H1 (cell line): Measurements from ENCODE around the gene OR5W2. TPM values are rescaled to one million over a fixed set of nuclear protein-coding genes. Genes with fewer than 3 reads are reported as not detected.

Experiments used
- CTCF ChIA-PET: fragments of 300-600 bp; sonication (Branson Sonifier 250); formaldehyde crosslinking; loops from one replicate; lab custom pipeline; 2021; ENCODE audit not compliant: partially characterized antibody; lab: Charles Lee
- POLR2A ChIA-PET: fragments of 300-600 bp; sonication (Branson Sonifier 250); formaldehyde crosslinking; loops from one replicate; lab custom pipeline; 2021; ENCODE audit warnings: inconsistent platforms; ENCODE audit not compliant: partially characterized antibody; lab: Charles Lee
- DNase-seq, 2 experiments: peaks; one replicate each; pipeline versions ENCODE4 v3.0.0 to v3.0.0-alpha.2; 2010 to 2022; ENCODE audit warnings: low spot score in 2 of 2, low read depth in 1 of 2, mixed read lengths in 1 of 2
- FAIRE-seq: peaks from 2 replicates; lab custom pipeline; 2011; peaks lifted over from hg19 to GRCh38; lab: Jason Lieb, UNC
- H2AFZ ChIP-seq: 2 replicates; pipeline ENCODE4 v1.8.1; 2012; ENCODE audit warnings: low read length, inconsistent platforms
- H2AK5ac ChIP-seq: 2 replicates; pipeline ENCODE4 v1.6.1; 2013; ENCODE audit warnings: low read depth, low read length
- H2BK120ac ChIP-seq: replicated peaks from 2 replicates; pipeline ENCODE3; 2013; ENCODE audit warnings: low read depth, low read length, inconsistent platforms
- H2BK12ac ChIP-seq: 2 replicates; pipeline ENCODE4 v1.6.1; 2013; ENCODE audit warnings: low read depth, low read length
- H2BK15ac ChIP-seq: 2 replicates; pipeline ENCODE4 v1.6.1; 2013; ENCODE audit warnings: low read length
- H2BK20ac ChIP-seq: 2 replicates; pipeline ENCODE4 v1.6.1; 2013; ENCODE audit warnings: low read length
- H2BK5ac ChIP-seq: 2 replicates; pipeline ENCODE4 v1.6.1; 2013; ENCODE audit warnings: low read depth, low read length
- H3K14ac ChIP-seq: 2 replicates; pipeline ENCODE4 v1.6.1; 2013; ENCODE audit warnings: inconsistent platforms; ENCODE audit not compliant: insufficient read length
- H3K18ac ChIP-seq: 2 replicates; pipeline ENCODE4 v1.6.1; 2013; ENCODE audit warnings: low read length; ENCODE audit errors: extremely low read depth
- H3K23ac ChIP-seq: 2 replicates; pipeline ENCODE4 v1.6.1; 2013; ENCODE audit warnings: inconsistent platforms; ENCODE audit not compliant: insufficient read length
- H3K23me2 ChIP-seq: 2 replicates; pipeline ENCODE4 v1.6.1; 2013; ENCODE audit warnings: low read depth, low read length
- H3K27ac ChIP-seq: 2 replicates; pipeline ENCODE4 v1.6.1; 2011; ENCODE audit warnings: low read depth, low read length, inconsistent platforms
- H3K27me3 ChIP-seq, 4 experiments: replicated peaks in 1 of 4; 1 replicate in 1 of 4; 2 replicates in 3 of 4; pipeline versions ENCODE4 v1.6.1 to v1.8.1; 2011 to 2013; ENCODE audit warnings: low read length in 3 of 4, mild to moderate bottlenecking in 3 of 4, inconsistent platforms in 2 of 4, mixed read lengths in 2 of 4, moderate library complexity in 1 of 4; ENCODE audit not compliant: control insufficient read depth in 3 of 4, insufficient read depth in 3 of 4; ENCODE audit errors: extremely low read depth in 1 of 4
- H3K36me3 ChIP-seq, 4 experiments: 2 replicates each; pipeline versions ENCODE4 v1.6.1 to v1.8.1; 2011 to 2013; ENCODE audit warnings: mild to moderate bottlenecking in 4 of 4, low read length in 3 of 4, moderate library complexity in 2 of 4, control low read depth in 1 of 4, inconsistent platforms in 1 of 4; ENCODE audit not compliant: insufficient read depth in 4 of 4, control insufficient read depth in 2 of 4
- H3K4ac ChIP-seq: replicated peaks from 2 replicates; pipeline ENCODE3; 2013; ENCODE audit warnings: low read length, low read depth, mixed read lengths, inconsistent platforms; ENCODE audit not compliant: insufficient read length
- H3K4me1 ChIP-seq, 4 experiments: replicated peaks in 1 of 4; 1 replicate in 1 of 4; 2 replicates in 3 of 4; pipeline versions ENCODE4 v1.6.1 to v1.8.1; 2011 to 2013; ENCODE audit warnings: low read length in 3 of 4, inconsistent platforms in 2 of 4, mixed read lengths in 1 of 4; ENCODE audit not compliant: insufficient read depth in 4 of 4, control insufficient read depth in 3 of 4
- H3K4me2 ChIP-seq, 2 experiments: 2 replicates each; pipeline versions ENCODE4 v1.6.1 to v1.8.1; 2011 to 2013; ENCODE audit warnings: low read depth in 2 of 2, low read length in 2 of 2, control low read depth in 1 of 2, inconsistent platforms in 1 of 2, mild to moderate bottlenecking in 1 of 2; ENCODE audit not compliant: insufficient read depth in 1 of 2
- H3K4me3 ChIP-seq, 4 experiments: fragments of 200-600, 300-600 bp in 1 of 4; sonication (generic), shearing (Covaris generic), sonication (Bioruptor Twin) in 1 of 4; 2 replicates each; pipeline versions ENCODE4 v1.5.1 to v1.8.1; 2011 to 2016; ENCODE audit warnings: low read length in 4 of 4, low read depth in 3 of 4, control low read depth in 2 of 4, inconsistent platforms in 2 of 4, mild to moderate bottlenecking in 2 of 4, mixed read lengths in 1 of 4, moderate library complexity in 1 of 4; ENCODE audit not compliant: insufficient read depth in 2 of 4; ENCODE audit errors: extremely low read depth in 1 of 4
- H3K56ac ChIP-seq: replicated peaks from 2 replicates; pipeline ENCODE3; 2013; ENCODE audit warnings: low read depth, mild to moderate bottlenecking, mixed read lengths, low read length, inconsistent platforms; ENCODE audit not compliant: insufficient read length
- H3K79me1 ChIP-seq: 2 replicates; pipeline ENCODE4 v1.6.1; 2013; ENCODE audit warnings: low read depth, low read length, control low read depth
- H3K79me2 ChIP-seq, 2 experiments: 2 replicates each; pipeline versions ENCODE4 v1.6.1 to v1.8.1; 2012 to 2013; ENCODE audit warnings: low read length in 2 of 2, mild to moderate bottlenecking in 2 of 2, inconsistent platforms in 1 of 2; ENCODE audit not compliant: insufficient read depth in 2 of 2, control insufficient read depth in 1 of 2
- H3K9ac ChIP-seq, 4 experiments: replicated peaks in 1 of 4; 1 replicate in 1 of 4; 2 replicates in 3 of 4; pipeline versions ENCODE4 v1.6.1 to v1.8.1; 2011 to 2013; ENCODE audit warnings: low read depth in 3 of 4, low read length in 3 of 4, control low read depth in 2 of 4, mild to moderate bottlenecking in 2 of 4, moderate library complexity in 2 of 4, inconsistent platforms in 1 of 4; ENCODE audit errors: extremely low read depth in 1 of 4
- H3K9me3 ChIP-seq, 2 experiments: 2 replicates each; pipeline versions ENCODE4 v1.6.1 to v1.8.1; 2012 to 2013; ENCODE audit warnings: mild to moderate bottlenecking in 2 of 2, moderate library complexity in 2 of 2, control low read depth in 1 of 2, inconsistent platforms in 1 of 2, low read depth in 1 of 2, low read length in 1 of 2, mixed read lengths in 1 of 2; ENCODE audit not compliant: insufficient read depth in 2 of 2
- H4K20me1 ChIP-seq, 2 experiments: replicated peaks in 1 of 2; 2 replicates each; pipeline versions ENCODE3 to v1.8.1; 2011 to 2013; ENCODE audit warnings: inconsistent platforms in 2 of 2, low read length in 2 of 2, mild to moderate bottlenecking in 1 of 2; ENCODE audit not compliant: insufficient read depth in 2 of 2, control insufficient read depth in 1 of 2
- H4K5ac ChIP-seq: 2 replicates; pipeline ENCODE4 v1.6.1; 2013; ENCODE audit warnings: low read length, low read depth, mixed read lengths, inconsistent platforms; ENCODE audit not compliant: insufficient read length
- H4K8ac ChIP-seq: 2 replicates; pipeline ENCODE4 v1.8.0; 2013; ENCODE audit warnings: mild to moderate bottlenecking, moderate library complexity, low read length, inconsistent platforms; ENCODE audit not compliant: insufficient read depth; ENCODE audit errors: extremely low read depth
- H4K91ac ChIP-seq: replicated peaks from 2 replicates; pipeline ENCODE3; 2013; ENCODE audit warnings: low read length, mixed read lengths, inconsistent platforms; ENCODE audit not compliant: insufficient read length
- CTCF ChIP-seq, 3 experiments: IDR thresholded peaks; 1 replicate in 2 of 3; 2 replicates in 1 of 3; pipeline versions ENCODE4 v1.5.1 to v1.6.1; 2011; ENCODE audit warnings: low read length in 3 of 3, mild to moderate bottlenecking in 3 of 3, inconsistent platforms in 2 of 3, low read depth in 1 of 3, moderate library complexity in 1 of 3; ENCODE audit not compliant: insufficient read depth in 1 of 3; ENCODE audit errors: control extremely low read depth in 1 of 3
- E2F6 ChIP-seq: IDR thresholded peaks from 2 replicates; pipeline ENCODE4 v1.6.1; 2012; ENCODE audit warnings: inconsistent platforms
- PHF8 ChIP-seq: fragments of 200-600 bp; sonication (generic); conservative IDR thresholded peaks from 2 replicates; pipeline ENCODE4 v1.7.1; 2012; ENCODE audit warnings: low read depth, mild to moderate bottlenecking, inconsistent platforms, low read length, moderate library complexity
- RAD21 ChIP-seq, 2 experiments: IDR thresholded peaks in 1 of 2; conservative IDR thresholded peaks in 1 of 2; 2 replicates each; pipeline ENCODE4 v1.6.1; 2011; ENCODE audit warnings: low read depth in 2 of 2, low read length in 2 of 2, improper control_type of control experiment in 1 of 2, inconsistent platforms in 1 of 2, mild to moderate bottlenecking in 1 of 2, moderate library complexity in 1 of 2
- TCF12 ChIP-seq: IDR thresholded peaks from 2 replicates; pipeline ENCODE4 v1.6.1; 2011; ENCODE audit warnings: low read depth, mild to moderate bottlenecking, low read length
- WGBS, 2 experiments: shearing (Covaris generic) in 1 of 2; methylation state at CpG; one replicate each; pipeline versions ENCODE4 v1.1.6 to v1.1.7; 2013 to 2015; ENCODE audit warnings: low lambda C conversion rate in 2 of 2, mixed read lengths in 2 of 2, inconsistent platforms in 1 of 2, low coverage in 1 of 2, missing lambda C conversion rate in 1 of 2; ENCODE audit not compliant: insufficient replicate concordance in 2 of 2, insufficient coverage in 1 of 2, insufficient read length in 1 of 2; ENCODE audit errors: extremely low coverage in 1 of 2, missing lambda C conversion rate in 1 of 2; 5-methylcytosine and 5-hydroxymethylcytosine counted together
- polyA plus RNA-seq, 7 experiments: library from polyadenylated mRNA; depleted of rRNA in 3 of 7; stranded (reverse) in 5 of 7; unstranded in 2 of 7; fragments of >200 nt in 5 of 7; fragments of 200-250 nt in 2 of 7; gene quantifications; 1 replicate in 5 of 7; 2 replicates in 1 of 7; 4 replicates in 1 of 7; pipeline versions ENCODE4 v1.2.1 to v1.2.3, GENCODE V29; 2011 to 2013; ENCODE audit warnings: missing spikeins in 2 of 7, mixed read lengths in 2 of 7
- total RNA-seq: library from RNA; stranded (reverse); fragmentation: NEBNext Ultra II Directional; extraction: Animal tissue kit (Norgen Biotek cat#: 25700); gene quantifications from 2 replicates; pipeline ENCODE4 v1.2.1, GENCODE V29; 2021

Gene OR5W2
- total and polyA plus RNA-seq, 2 of the 8 experiments (the other 6 are each of a cell fraction or from before 2014, with no cell fraction given) = not detected

DNA sequence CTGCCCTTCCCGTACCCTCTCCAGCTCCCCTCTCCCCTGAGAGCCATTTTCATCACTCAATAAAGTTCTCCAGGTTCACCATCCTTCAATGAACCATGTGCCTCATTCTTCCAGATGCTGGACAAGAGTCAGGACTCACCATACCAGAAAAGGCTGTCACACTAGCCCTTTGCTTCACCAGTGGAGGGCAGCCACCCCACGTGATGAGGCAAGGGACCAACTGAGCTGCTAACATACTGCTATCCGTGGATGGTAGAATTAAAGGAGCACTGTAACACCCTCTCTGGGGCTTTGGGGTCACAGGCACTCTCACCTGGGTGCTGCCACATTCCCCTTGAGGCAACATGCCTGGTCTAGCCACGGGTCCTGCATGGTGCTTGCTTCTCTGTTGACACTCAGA, 34.9 kb upstream of the OR5W2 start:
- H2BK5ac ChIP-seq = no peak overlapping the region
- H3K27ac ChIP-seq = no peak overlapping the region
- no peak overlapping the region for H2BK20ac ChIP-seq
- no peak overlapping the region for H3K23ac ChIP-seq
- no peak overlapping the region for H2BK120ac ChIP-seq
- H4K20me1 ChIP-seq = no peaks in the 10 kb centered on the region
- 0 out of 2 replicates have a peak overlapping the region, but pooled peaks have one; percentile 77 for H2AFZ ChIP-seq
- H3K56ac ChIP-seq = no peak overlapping the region
- TF ChIP-seq TCF12 (no peak), CTCF (IDR thresholded peaks at IDR 0.05; ENCODE audit: control extremely low read depth in 1 of 3, insufficient read depth in 1 of 3, low read depth in 1 of 3, low read length in 3 of 3) (peak in 2 of 3 experiments; percentile 32 to 37; a peak in 2 of 4 replicates), RAD21 (IDR thresholded peaks at IDR 0.05 in 1 of 2, conservative IDR thresholded peaks at IDR 0.05 in 1 of 2; ENCODE audit: low read depth in 2 of 2, low read length in 2 of 2) (peak; percentile 56 to 65), E2F6 (no peak), PHF8 (no peak)
- no peak overlapping the region for H2AK5ac ChIP-seq
- 81% methylated on average over 3 of the region's 4 CpGs; no CpG with 5 or more reads in 1 of the 2 experiments for WGBS, 2 experiments
- H4K5ac ChIP-seq = no peak overlapping the region
- H3K4me3 ChIP-seq = no peak overlapping the region
- no peak overlapping the region for H3K4me2 ChIP-seq
- H4K8ac ChIP-seq = no peak overlapping the region
- H3K18ac ChIP-seq = no peak overlapping the region
- H2BK15ac ChIP-seq = no peak overlapping the region
- CTCF ChIA-PET = interaction anchor here (1.3 to 1.4 kb wide), 2 partner anchors 10 to 140 kb away, joined by 3 to 5 read pairs; no protein-coding TSS in a partner anchor
- FAIRE-seq (no peak), DNase-seq (no peak)
- no peak overlapping the region for H3K9ac ChIP-seq
- H4K91ac ChIP-seq = no peak overlapping the region
- no peaks in the 10 kb centered on the region for H3K23me2 ChIP-seq
- no peak overlapping the region for H3K14ac ChIP-seq
- no peaks in the 10 kb centered on the region for H3K36me3 ChIP-seq
- H3K79me2 ChIP-seq = no peaks in the 10 kb centered on the region
- H3K4ac ChIP-seq = no peak overlapping the region
- H3K79me1 ChIP-seq = no peaks in the 10 kb centered on the region
- 0 out of 4 replicates have a peak, but pooled peaks cover 0 to 3% of the 10 kb centered on the region in 2 experiments for H3K9me3 ChIP-seq
- POLR2A ChIA-PET = no interaction called here
- H2BK12ac ChIP-seq = no peak overlapping the region
- H3K4me1 ChIP-seq = peaks cover 0 to 3% (median 0%) of the 10 kb centered on the region in 4 experiments; a peak in 1 of 7 replicates
- H3K27me3 ChIP-seq = no peaks in the 10 kb centered on the region
